HEK293 (cell line): ENCODE data around the gene ITGA5.

ENCODE experiments used
- CTCF ChIA-PET: fragments of 350-600 bp; formaldehyde crosslinking; extraction: SDS; loops from one replicate; lab custom pipeline; 2021; ENCODE audit warnings: antibody characterized with exemption; lab: Yijun Ruan, JAX
- POLR2A ChIA-PET: fragments of 300-600 bp; formaldehyde crosslinking; extraction: SDS; loops from one replicate; lab custom pipeline; 2020; ENCODE audit warnings: antibody characterized with exemption, inconsistent platforms; lab: Yijun Ruan, JAX
- H3K27ac ChIP-seq: fragments of 200-500 bp; sonication (Bioruptor generic); 2 replicates; pipeline ENCODE4 v1.5.1; 2014; ENCODE audit warnings: low read depth, low read length, control low read depth, inconsistent platforms; ENCODE audit errors: extremely low read depth
- H3K36me3 ChIP-seq, 2 experiments: fragments of 200-500 bp in 1 of 2; sonication (Bioruptor generic) in 1 of 2; 1 replicate in 1 of 2; 2 replicates in 1 of 2; pipeline ENCODE4 v1.5.1; 2014 to 2017; ENCODE audit warnings: inconsistent platforms in 2 of 2, low read length in 2 of 2; ENCODE audit not compliant: control insufficient read depth in 2 of 2, insufficient read depth in 1 of 2
- H3K4me1 ChIP-seq: fragments of 200-500 bp; sonication (Bioruptor generic); 2 replicates; pipeline ENCODE4 v1.5.1; 2014; ENCODE audit warnings: mild to moderate bottlenecking, low read length, inconsistent platforms; ENCODE audit not compliant: control insufficient read depth, insufficient read depth
- H3K4me3 ChIP-seq: 2 replicates; pipeline ENCODE4 v1.5.1; 2011; ENCODE audit warnings: low read depth, mild to moderate bottlenecking, control low read depth, low read length, moderate library complexity
- H3K9me3 ChIP-seq: fragments of 200-500 bp; sonication (Bioruptor generic); 2 replicates; pipeline ENCODE4 v1.5.1; 2014; ENCODE audit warnings: low read depth, low read length, inconsistent platforms; ENCODE audit not compliant: control insufficient read depth, insufficient read depth
- FEZF1 ChIP-seq: fragments of 450-650 bp; formaldehyde crosslinking; IDR thresholded peaks from 2 replicates; pipeline ENCODE4 v1.5.1; 2016; ENCODE audit warnings: missing biosample characterization, missing genetic modification characterization
- KLF9 ChIP-seq: fragments of 450-650 bp; formaldehyde crosslinking; IDR thresholded peaks from 2 replicates; pipeline ENCODE4 v1.5.1; 2016; ENCODE audit warnings: missing biosample characterization, missing genetic modification characterization, low read depth
- MYNN ChIP-seq: fragments of 450-650 bp; formaldehyde crosslinking; IDR thresholded peaks from 2 replicates; pipeline ENCODE4 v1.5.1; 2016; ENCODE audit warnings: missing biosample characterization, missing genetic modification characterization, borderline replicate concordance
- PRDM1 ChIP-seq: fragments of 450-650 bp; formaldehyde crosslinking; IDR thresholded peaks from 2 replicates; pipeline ENCODE4; 2016; ENCODE audit warnings: missing biosample characterization, missing genetic modification characterization
- SCRT1 ChIP-seq: fragments of 450-650 bp; formaldehyde crosslinking; IDR thresholded peaks from 2 replicates; pipeline ENCODE4 v1.5.1; 2016; ENCODE audit warnings: missing biosample characterization, missing genetic modification characterization, borderline replicate concordance
- ZBTB21 ChIP-seq: fragments of 450-650 bp; formaldehyde crosslinking; IDR thresholded peaks from 2 replicates; pipeline ENCODE4 v1.5.1; 2017; ENCODE audit warnings: missing biosample characterization, missing genetic modification characterization
- ZNF10 ChIP-seq: fragments of 450-650 bp; formaldehyde crosslinking; IDR thresholded peaks from 2 replicates; pipeline ENCODE4 v1.5.1; 2017; ENCODE audit warnings: missing biosample characterization, missing genetic modification characterization
- ZNF121 ChIP-seq: fragments of 450-650 bp; formaldehyde crosslinking; IDR thresholded peaks from 2 replicates; pipeline ENCODE4 v1.5.1; 2016; ENCODE audit warnings: missing biosample characterization, missing genetic modification characterization
- ZNF155 ChIP-seq: fragments of 450-650 bp; formaldehyde crosslinking; IDR thresholded peaks from 2 replicates; pipeline ENCODE4 v1.5.1; 2016; ENCODE audit warnings: missing biosample characterization, missing genetic modification characterization
- ZNF169 ChIP-seq: fragments of 450-650 bp; formaldehyde crosslinking; IDR thresholded peaks from 2 replicates; pipeline ENCODE4 v1.5.1; 2016; ENCODE audit warnings: missing biosample characterization, missing genetic modification characterization
- ZNF223 ChIP-seq: fragments of 450-650 bp; formaldehyde crosslinking; IDR thresholded peaks from 2 replicates; pipeline ENCODE4 v1.5.1; 2016; ENCODE audit warnings: missing biosample characterization, missing genetic modification characterization
- ZNF394 ChIP-seq: fragments of 450-650 bp; formaldehyde crosslinking; IDR thresholded peaks from 2 replicates; pipeline ENCODE4 v1.5.1; 2016; ENCODE audit warnings: missing biosample characterization, missing genetic modification characterization, mild to moderate bottlenecking, moderate library complexity, borderline replicate concordance
- ZNF660 ChIP-seq: fragments of 450-650 bp; IDR thresholded peaks from 2 replicates; pipeline ENCODE4 v1.5.1; 2018; ENCODE audit warnings: missing biosample characterization, mild to moderate bottlenecking, missing genetic modification characterization
- ZNF704 ChIP-seq: fragments of 450-650 bp; formaldehyde crosslinking; IDR thresholded peaks from 2 replicates; pipeline ENCODE4 v1.5.1; 2016; ENCODE audit warnings: missing biosample characterization, missing genetic modification characterization
- ZNF785 ChIP-seq: fragments of 450-650 bp; formaldehyde crosslinking; IDR thresholded peaks from 2 replicates; pipeline ENCODE4 v1.5.1; 2016; ENCODE audit warnings: missing biosample characterization, missing genetic modification characterization
- TF ChIP-seq, protein P1 (sequence below): fragments of 450-650 bp; formaldehyde crosslinking; IDR thresholded peaks from 2 replicates; pipeline ENCODE4 v1.5.1; 2016; ENCODE audit warnings: missing biosample characterization, missing genetic modification characterization
- TF ChIP-seq, protein P2 (sequence below): fragments of 450-650 bp; formaldehyde crosslinking; optimal IDR thresholded peaks from 2 replicates; pipeline ENCODE3; 2016; ENCODE audit warnings: missing biosample characterization, mild to moderate bottlenecking, missing genetic modification characterization
- TF ChIP-seq, protein P3 (sequence below): fragments of 450-650 bp; IDR thresholded peaks from 2 replicates; pipeline ENCODE4 v1.5.1; 2018; ENCODE audit warnings: missing biosample characterization, missing genetic modification characterization

Gene ITGA5

DNA sequence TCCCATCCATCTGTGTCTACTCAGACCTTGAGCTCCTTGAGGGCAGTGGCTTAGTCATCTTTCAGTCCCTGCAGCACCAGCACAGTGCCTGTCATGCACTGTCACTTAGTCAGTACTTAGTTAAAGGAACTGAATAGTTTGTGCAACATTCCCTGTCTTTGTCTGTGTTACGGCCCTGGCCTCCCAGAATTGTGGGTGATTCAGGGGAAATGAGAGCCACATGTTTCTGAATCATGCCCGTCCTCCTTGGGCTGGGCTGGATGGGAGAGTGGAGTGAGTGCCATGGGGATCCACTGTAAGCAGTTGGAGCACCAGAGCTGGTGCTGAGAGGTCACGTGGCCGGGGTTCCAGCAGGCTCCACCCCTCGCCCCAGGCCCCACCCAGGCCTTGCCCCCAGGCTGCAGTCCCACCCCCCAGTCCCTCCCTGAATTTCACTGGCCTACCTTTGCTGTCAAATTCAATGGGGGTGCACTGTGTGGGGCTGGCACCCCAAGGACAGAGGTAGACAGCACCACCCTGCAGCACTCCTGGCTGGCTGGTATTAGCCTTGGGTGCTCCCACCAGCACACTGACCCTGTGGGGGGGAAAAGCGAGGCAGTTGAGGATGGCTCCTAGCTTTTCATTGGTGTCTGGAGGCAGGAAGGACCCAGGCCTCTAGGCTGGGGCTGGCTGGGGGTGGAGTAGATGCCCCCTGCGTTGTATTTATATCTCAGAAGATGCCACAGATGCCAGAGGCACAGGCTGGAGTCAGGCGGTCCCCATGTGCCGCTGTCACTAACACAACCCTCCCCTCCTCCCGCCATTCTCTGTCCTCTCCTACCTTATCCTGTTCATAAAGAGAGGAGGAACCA is 7.5 kb downstream of the ITGA5 start (continued):
- TF ChIP-seq ZNF169 (tag by site-specific recombination) = no peak
- TF ChIP-seq ZNF704 (tag by site-specific recombination) = no peak
- TF ChIP-seq ZNF394 (tag by site-specific recombination) = no peak
- TF ChIP-seq PRDM1 (tag by site-specific recombination) = 0 out of 2 replicates have a peak, but pooled peaks have one; percentile 15
- no peak for TF ChIP-seq ZNF155 (tag by site-specific recombination)
- TF ChIP-seq, all 188 proteins: peak for 4

DNA sequence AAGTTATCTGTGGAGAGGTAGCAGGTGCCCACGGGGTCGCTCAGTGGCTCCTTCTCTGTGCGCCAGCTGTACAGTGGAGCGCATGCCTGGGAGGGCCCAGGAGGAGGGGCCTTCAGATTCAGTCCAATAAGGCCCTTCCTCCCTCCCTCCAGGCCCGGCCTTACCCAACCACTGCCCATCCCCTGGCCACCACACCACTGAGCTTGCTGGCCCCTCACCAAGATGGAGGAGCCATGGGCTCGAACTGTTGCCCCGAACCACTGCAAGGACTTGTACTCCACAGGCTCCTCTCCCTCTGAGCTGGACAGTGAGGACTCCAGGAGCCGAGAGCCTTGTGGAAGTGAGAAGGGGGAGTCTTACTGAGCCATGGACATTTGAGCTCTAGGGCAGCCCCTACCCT is 9.8 kb downstream of the ITGA5 start:
- no peaks in the 10 kb centered on the region for H3K4me1 ChIP-seq
- no peak overlapping the region for H3K27ac ChIP-seq
- no peak overlapping the region for H3K4me3 ChIP-seq
- CTCF ChIA-PET = interaction anchor here (0.6 to 14.5 kb wide), 9 partner anchors 7 to 410 kb away, joined by 3 to 227 read pairs (median 4); no protein-coding TSS in a partner anchor
- POLR2A ChIA-PET = no interaction called here
- TF ChIP-seq MYNN (tag by site-specific recombination) = no peak
- no peaks in the 10 kb centered on the region for H3K9me3 ChIP-seq
- H3K36me3 ChIP-seq = peaks cover 10 to 53% of the 10 kb centered on the region in 2 experiments

GRCh38 chr12:54407183-54407905 is 11.7 kb downstream of the ITGA5 start:
- ChIA-PET POLR2A (no interaction called here), CTCF (interaction anchor here (1.2 to 14.5 kb wide), 2 partner anchors 5 to 32 kb away, joined by 4 to 227 read pairs; no protein-coding TSS in a partner anchor)
- peaks cover 10 to 71% of the 10 kb centered on the region in 2 experiments for H3K36me3 ChIP-seq
- no peak overlapping the region for H3K4me3 ChIP-seq
- peak; percentile 46; the same call in 1 of the 2 replicates for TF ChIP-seq PRDM1 (tag by site-specific recombination)
- TF ChIP-seq ZNF223 (tag by site-specific recombination) = no peak
- no peaks in the 10 kb centered on the region for H3K4me1 ChIP-seq
- no peaks in the 10 kb centered on the region for H3K9me3 ChIP-seq
- no peak overlapping the region for H3K27ac ChIP-seq

DNA sequence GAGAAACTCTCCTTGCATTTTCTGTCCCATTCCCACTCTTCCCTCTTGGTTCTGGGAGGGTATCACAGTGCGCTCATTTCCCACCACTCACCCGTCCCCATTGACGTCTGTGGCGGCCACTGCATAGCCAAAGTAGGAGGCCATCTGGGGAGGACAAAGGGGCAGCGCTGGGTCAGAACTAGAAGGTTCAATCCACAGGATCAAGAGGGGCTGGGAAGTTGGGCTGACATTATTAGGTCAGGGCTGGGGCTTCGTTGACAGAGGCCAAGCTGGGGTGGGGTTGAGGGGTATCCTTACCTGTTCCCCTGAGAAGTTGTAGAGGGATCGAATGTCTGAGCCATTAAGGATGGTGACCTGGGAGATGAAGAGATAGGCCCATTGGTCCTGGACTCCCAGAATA is 13.5 kb downstream of the ITGA5 start:
- Histone ChIP-seq H3K4me3 (no peak overlapping the region), H3K36me3 (peaks cover 10 to 81% of the 10 kb centered on the region in 2 experiments), H3K4me1 (no peaks in the 10 kb centered on the region), H3K27ac (no peak overlapping the region), H3K9me3 (no peaks in the 10 kb centered on the region)
- POLR2A ChIA-PET = no interaction called here
- CTCF ChIA-PET = interaction anchor here (0.6 to 12.2 kb wide), 7 partner anchors 9 to 125 kb away, joined by 3 to 924 read pairs (median 18); partner anchors contain the start of gene ITGA5
- TF ChIP-seq KLF9 (tag by site-specific recombination) (no peak), FEZF1 (tag by site-specific recombination) (no peak), ZNF121 (tag by site-specific recombination) (no peak), ZBTB21 (no peak), SCRT1 (tag by site-specific recombination) (no peak), ZNF785 (no peak), ZNF10 (tag by site-specific recombination) (no peak), ZNF660 (tag by site-specific recombination) (no peak)
- TF ChIP-seq, protein P1, sequence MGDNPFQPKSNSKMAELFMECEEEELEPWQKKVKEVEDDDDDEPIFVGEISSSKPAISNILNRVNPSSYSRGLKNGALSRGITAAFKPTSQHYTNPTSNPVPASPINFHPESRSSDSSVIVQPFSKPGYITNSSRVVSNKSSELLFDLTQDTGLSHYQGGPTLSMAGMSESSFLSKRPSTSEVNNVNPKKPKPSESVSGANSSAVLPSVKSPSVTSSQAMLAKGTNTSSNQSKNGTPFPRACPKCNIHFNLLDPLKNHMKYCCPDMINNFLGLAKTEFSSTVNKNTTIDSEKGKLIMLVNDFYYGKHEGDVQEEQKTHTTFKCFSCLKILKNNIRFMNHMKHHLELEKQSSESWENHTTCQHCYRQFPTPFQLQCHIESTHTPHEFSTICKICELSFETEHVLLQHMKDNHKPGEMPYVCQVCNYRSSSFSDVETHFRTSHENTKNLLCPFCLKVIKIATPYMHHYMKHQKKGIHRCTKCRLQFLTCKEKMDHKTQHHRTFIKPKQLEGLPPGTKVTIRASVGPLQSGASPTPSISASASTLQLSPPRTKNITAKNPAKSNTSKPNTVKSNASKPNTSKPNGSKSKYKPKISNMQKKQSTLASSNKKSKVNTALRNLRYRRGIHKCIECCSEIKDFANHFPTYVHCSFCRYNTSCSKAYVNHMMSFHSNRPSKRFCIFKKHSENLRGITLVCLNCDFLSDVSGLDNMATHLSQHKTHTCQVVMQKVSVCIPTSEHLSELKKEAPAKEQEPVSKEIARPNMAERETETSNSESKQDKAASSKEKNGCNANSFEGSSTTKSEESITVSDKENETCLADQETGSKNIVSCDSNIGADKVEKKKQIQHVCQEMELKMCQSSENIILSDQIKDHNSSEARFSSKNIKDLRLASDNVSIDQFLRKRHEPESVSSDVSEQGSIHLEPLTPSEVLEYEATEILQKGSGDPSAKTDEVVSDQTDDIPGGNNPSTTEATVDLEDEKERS (tag by site-specific recombination) = no peak
- TF ChIP-seq, protein P2, sequence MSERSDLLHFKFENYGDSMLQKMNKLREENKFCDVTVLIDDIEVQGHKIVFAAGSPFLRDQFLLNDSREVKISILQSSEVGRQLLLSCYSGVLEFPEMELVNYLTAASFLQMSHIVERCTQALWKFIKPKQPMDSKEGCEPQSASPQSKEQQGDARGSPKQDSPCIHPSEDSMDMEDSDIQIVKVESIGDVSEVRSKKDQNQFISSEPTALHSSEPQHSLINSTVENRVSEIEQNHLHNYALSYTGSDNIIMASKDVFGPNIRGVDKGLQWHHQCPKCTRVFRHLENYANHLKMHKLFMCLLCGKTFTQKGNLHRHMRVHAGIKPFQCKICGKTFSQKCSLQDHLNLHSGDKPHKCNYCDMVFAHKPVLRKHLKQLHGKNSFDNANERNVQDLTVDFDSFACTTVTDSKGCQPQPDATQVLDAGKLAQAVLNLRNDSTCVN = no peak
- TF ChIP-seq, protein P3, sequence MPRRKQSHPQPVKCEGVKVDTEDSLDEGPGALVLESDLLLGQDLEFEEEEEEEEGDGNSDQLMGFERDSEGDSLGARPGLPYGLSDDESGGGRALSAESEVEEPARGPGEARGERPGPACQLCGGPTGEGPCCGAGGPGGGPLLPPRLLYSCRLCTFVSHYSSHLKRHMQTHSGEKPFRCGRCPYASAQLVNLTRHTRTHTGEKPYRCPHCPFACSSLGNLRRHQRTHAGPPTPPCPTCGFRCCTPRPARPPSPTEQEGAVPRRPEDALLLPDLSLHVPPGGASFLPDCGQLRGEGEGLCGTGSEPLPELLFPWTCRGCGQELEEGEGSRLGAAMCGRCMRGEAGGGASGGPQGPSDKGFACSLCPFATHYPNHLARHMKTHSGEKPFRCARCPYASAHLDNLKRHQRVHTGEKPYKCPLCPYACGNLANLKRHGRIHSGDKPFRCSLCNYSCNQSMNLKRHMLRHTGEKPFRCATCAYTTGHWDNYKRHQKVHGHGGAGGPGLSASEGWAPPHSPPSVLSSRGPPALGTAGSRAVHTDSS (tag by site-specific recombination) = no peak
